Esophagus squamous epithelium (tissue), 5 donors: ENCODE results near the gene KLRF2. TPM values are rescaled to one million over a fixed set of nuclear protein-coding genes. Genes with fewer than 3 reads are reported as not detected.
A peak's percentile ranks its signal among the peaks of the same experiment; 100 is the strongest.

Experiments
- DNase-seq: peaks from one replicate; lab custom pipeline; 2025; lab: John Stamatoyannopoulos, UW
- H3K27ac ChIP-seq, 4 donors: fragments of 200-600 bp; sonication (generic); one replicate each; pipeline ENCODE4 v1.5.1; 2016 to 2019; ENCODE audit warnings: mild to moderate bottlenecking in 1 of 4
- H3K27me3 ChIP-seq, 4 donors: fragments of 200-600 bp; sonication (generic); 1 replicate in 3 of 4; 2 replicates in 1 of 4; pipeline versions ENCODE4 v1.5.1 to v1.6.0; 2017 to 2021; ENCODE audit warnings: antibody characterized with exemption in 1 of 4
- H3K36me3 ChIP-seq, 3 donors: fragments of 200-600 bp; sonication (generic); one replicate each; pipeline ENCODE4 v1.5.1; 2016 to 2019
- H3K4me1 ChIP-seq, 3 donors: fragments of 200-600 bp; sonication (generic); one replicate each; pipeline ENCODE4 v1.5.1; 2017 to 2019
- H3K4me3 ChIP-seq, 4 donors: fragments of 200-600 bp; sonication (generic); 1 replicate in 3 of 4; 2 replicates in 1 of 4; pipeline ENCODE4 v1.5.1; 2016 to 2019; ENCODE audit warnings: mild to moderate bottlenecking in 2 of 4, moderate library complexity in 1 of 4
- H3K9me3 ChIP-seq, 3 donors: fragments of 200-600 bp; sonication (generic); one replicate each; pipeline ENCODE4 v1.5.1; 2016 to 2019
- POLR2A ChIP-seq, 4 donors: fragments of 450-650 bp; IDR thresholded peaks; one replicate each; pipeline ENCODE4 v1.6.1; 2017; ENCODE audit warnings: antibody characterized with exemption in 4 of 4, mild to moderate bottlenecking in 4 of 4, moderate library complexity in 3 of 4
- WGBS, 2 donors: methylation state at CpG; one replicate each; pipeline ENCODE4 v1.1.5; 2018; 5-methylcytosine and 5-hydroxymethylcytosine counted together
- intact Hi-C: fragments of 100-400 bp; cut with DNase I; formaldehyde crosslinking; loops from one replicate; pipeline ENCODE4 v1.15.0; 2022
- total RNA-seq, 4 donors: library from RNA; depleted of rRNA; stranded (reverse); fragments of >200 nt; gene quantifications; one replicate each; pipeline ENCODE4 v1.1.0, GENCODE V29; 2016
- TF ChIP-seq, protein P1 (sequence below), 6 experiments: fragments of 450-650 bp in 4 of 6; fragments of 200-600 bp in 2 of 6; sonication (generic) in 2 of 6; IDR thresholded peaks; one replicate each; pipeline ENCODE4 v1.5.1; 2016 to 2019; ENCODE audit warnings: antibody characterized with exemption in 6 of 6, mild to moderate bottlenecking in 4 of 6, moderate library complexity in 4 of 6
- donor health status: DM: yes; HTN: yes; CAD: no.

KLRF2 gene
- total RNA-seq, 4 donors from 2014 or later: not detected

GRCh38 chr12:9881988-9882387 lies 699 bp downstream of the KLRF2 start:
- Histone ChIP-seq H3K9me3 (no peaks in the 10 kb centered on the region), H3K27ac (peak overlapping the region in 1 of 4 donors; percentile 2), H3K4me1 (peaks cover 0 to 23% (median 0%) of the 10 kb centered on the region in 3 donors), H3K4me3 (no peak overlapping the region), H3K27me3 (no peaks in the 10 kb centered on the region), H3K36me3 (no peaks in the 10 kb centered on the region)
- TF ChIP-seq, protein P1, sequence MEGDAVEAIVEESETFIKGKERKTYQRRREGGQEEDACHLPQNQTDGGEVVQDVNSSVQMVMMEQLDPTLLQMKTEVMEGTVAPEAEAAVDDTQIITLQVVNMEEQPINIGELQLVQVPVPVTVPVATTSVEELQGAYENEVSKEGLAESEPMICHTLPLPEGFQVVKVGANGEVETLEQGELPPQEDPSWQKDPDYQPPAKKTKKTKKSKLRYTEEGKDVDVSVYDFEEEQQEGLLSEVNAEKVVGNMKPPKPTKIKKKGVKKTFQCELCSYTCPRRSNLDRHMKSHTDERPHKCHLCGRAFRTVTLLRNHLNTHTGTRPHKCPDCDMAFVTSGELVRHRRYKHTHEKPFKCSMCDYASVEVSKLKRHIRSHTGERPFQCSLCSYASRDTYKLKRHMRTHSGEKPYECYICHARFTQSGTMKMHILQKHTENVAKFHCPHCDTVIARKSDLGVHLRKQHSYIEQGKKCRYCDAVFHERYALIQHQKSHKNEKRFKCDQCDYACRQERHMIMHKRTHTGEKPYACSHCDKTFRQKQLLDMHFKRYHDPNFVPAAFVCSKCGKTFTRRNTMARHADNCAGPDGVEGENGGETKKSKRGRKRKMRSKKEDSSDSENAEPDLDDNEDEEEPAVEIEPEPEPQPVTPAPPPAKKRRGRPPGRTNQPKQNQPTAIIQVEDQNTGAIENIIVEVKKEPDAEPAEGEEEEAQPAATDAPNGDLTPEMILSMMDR (IDR thresholded peaks at IDR 0.05): no peak
- WGBS, 2 donors: 75 to 88% methylated on average over 5 of the region's 5 CpGs
- no peak for DNase-seq
- intact Hi-C loops: no loop called here

DNA sequence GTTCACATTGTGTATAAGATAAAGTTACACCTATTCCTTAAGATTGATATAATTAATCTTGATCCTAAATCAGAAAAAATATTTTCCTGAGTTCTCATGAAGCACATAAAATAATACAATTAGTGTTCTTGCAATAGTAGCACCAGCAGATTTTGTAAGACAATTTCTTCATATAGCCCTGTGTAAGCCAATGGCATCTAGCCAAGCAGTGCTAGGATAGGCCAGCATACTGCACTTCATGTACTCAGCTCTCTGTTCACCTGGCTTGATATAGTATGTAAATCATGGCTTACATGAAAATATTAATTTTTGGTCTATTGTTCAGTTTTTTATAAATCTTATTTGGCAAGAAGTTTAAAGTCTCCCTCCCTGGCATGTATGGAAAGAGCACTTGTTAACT lies 1.9 kb downstream of the KLRF2 start:
- DNase-seq: no peak
- Histone ChIP-seq H3K4me3 (no peak overlapping the region), H3K4me1 (peaks cover 0 to 23% (median 0%) of the 10 kb centered on the region in 3 donors), H3K9me3 (no peaks in the 10 kb centered on the region), H3K27ac (peak overlapping the region in 2 of 4 donors; percentile 1 to 5), H3K36me3 (no peaks in the 10 kb centered on the region), H3K27me3 (no peaks in the 10 kb centered on the region)
- TF ChIP-seq POLR2A (IDR thresholded peaks at IDR 0.05): no peak
- TF ChIP-seq, protein P1 (IDR thresholded peaks at IDR 0.05): no peak
- intact Hi-C loops: no loop called here

DNA sequence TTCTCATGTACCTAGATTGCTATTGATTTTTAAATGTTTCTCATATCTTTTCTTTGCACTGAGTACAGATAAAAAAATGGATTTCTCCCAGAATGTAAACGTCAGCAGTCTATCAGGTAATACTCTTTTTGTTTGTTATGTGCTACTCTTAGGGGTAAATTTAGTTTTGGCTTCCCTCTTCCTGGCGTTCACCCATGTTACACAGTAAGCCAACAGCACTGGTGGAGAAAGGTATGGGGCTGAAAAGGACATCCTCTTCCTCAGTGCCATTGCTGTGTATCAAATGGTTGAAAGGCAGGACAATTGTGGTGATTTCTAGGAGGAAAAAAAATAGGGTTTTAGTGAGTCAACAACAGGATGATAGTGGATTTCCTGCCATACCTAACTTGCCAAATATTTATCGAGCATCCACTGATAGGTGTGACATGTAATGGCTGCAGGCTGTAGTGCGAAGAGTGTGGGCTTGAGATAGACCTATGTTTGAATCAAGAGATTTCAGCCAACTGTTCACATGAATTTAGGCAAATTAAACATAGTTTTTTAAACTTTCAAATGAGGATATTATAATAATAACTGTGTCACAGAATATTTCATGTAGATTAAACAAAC lies 7.5 kb downstream of the KLRF2 start:
- 53% methylated on average over 4 of the region's 4 CpGs for WGBS, 2 donors

GRCh38 chr12:9895215-9895971 lies 14.1 kb downstream of the KLRF2 start:
- Histone ChIP-seq H3K27me3 (no peaks in the 10 kb centered on the region), H3K9me3 (no peaks in the 10 kb centered on the region), H3K4me3 (no peak overlapping the region), H3K36me3 (no peaks in the 10 kb centered on the region), H3K27ac (no peak overlapping the region), H3K4me1 (peaks cover 0 to 9% (median 0%) of the 10 kb centered on the region in 3 donors)
- WGBS, 2 donors: 76 to 84% methylated on average over 6 of the region's 6 CpGs
- TF ChIP-seq POLR2A (IDR thresholded peaks at IDR 0.05): no peak
- TF ChIP-seq, protein P1 (IDR thresholded peaks at IDR 0.05): no peak
- intact Hi-C loops: no loop called here
- no peak for DNase-seq

More for the DNA sequence above, 7.5 kb downstream of the KLRF2 start:
- no peak overlapping the region for H3K27ac ChIP-seq
- TF ChIP-seq POLR2A (IDR thresholded peaks at IDR 0.05): no peak
- TF ChIP-seq, protein P1 (IDR thresholded peaks at IDR 0.05): no peak
- H3K4me3 ChIP-seq: no peak overlapping the region
- H3K27me3 ChIP-seq: no peaks in the 10 kb centered on the region
- intact Hi-C loops: no loop called here
- H3K36me3 ChIP-seq: no peaks in the 10 kb centered on the region
- no peaks in the 10 kb centered on the region for H3K9me3 ChIP-seq
- no peak for DNase-seq
- peaks cover 0 to 5% (median 0%) of the 10 kb centered on the region in 3 donors for H3K4me1 ChIP-seq

DNA sequence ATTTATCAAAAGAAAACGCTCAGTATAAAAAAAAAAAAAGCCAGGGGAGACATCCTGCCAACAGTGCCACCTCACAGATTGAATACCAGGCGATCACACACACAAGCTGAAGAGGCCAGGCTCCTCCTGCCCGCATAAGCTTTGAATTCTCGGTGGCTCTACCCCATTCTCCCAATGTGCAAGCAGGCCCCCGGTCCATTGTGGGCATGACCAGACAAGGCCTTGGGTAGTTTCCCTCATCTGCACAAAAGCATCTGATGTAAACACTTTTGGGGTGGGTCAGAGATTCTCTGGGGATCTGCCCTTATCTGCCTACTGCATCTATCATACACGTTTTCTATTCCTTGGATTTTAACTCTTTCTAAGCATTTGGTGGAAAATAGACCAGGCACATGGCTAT lies 16.2 kb downstream of the KLRF2 start:
- WGBS, 2 donors: 41 to 43% methylated on average over 6 of the region's 6 CpGs
- no peak for TF ChIP-seq POLR2A (IDR thresholded peaks at IDR 0.05)
- TF ChIP-seq, protein P1 (IDR thresholded peaks at IDR 0.05): no peak
- Histone ChIP-seq H3K36me3 (no peaks in the 10 kb centered on the region), H3K9me3 (peaks cover 0 to 12% (median 8%) of the 10 kb centered on the region in 3 donors), H3K4me3 (no peak overlapping the region), H3K27me3 (no peaks in the 10 kb centered on the region), H3K27ac (peak overlapping the region in 1 of 4 donors; percentile 19), H3K4me1 (peaks cover 0 to 9% (median 0%) of the 10 kb centered on the region in 3 donors)
- intact Hi-C loops: no loop called here
- DNase-seq: no peak
